GM23338 (cell line): ENCODE measurements around the gene CYBA. TPM values are rescaled to one million over a fixed set of nuclear protein-coding genes. Genes with fewer than 3 reads are reported as not detected.

Experiments
- ATAC-seq: fragments of 200-7000 bp; cut with Tn5 transposase; 3 replicates; pipeline ENCODE4 v1.9.1; 2020
- DNase-seq: peaks from one replicate; pipeline ENCODE4 v3.0.0-alpha.2; 2015; ENCODE audit warnings: low spot score
- H2AFZ ChIP-seq: fragments of 200-600 bp; sonication (generic); 2 replicates; pipeline ENCODE4 v1.8.0; 2016; ENCODE audit warnings: antibody characterized with exemption, mild to moderate bottlenecking, moderate library complexity
- H3F3A ChIP-seq: fragments of 200-600 bp; sonication (generic); replicated peaks from 2 replicates; pipeline ENCODE4 v1.8.0; 2017; ENCODE audit warnings: antibody characterized with exemption, mixed run types, low read depth
- H3K27ac ChIP-seq: fragments of 200-600 bp; sonication (generic); 2 replicates; pipeline ENCODE4 v1.6.1; 2016; ENCODE audit warnings: low read depth
- H3K27me3 ChIP-seq: fragments of 200-600 bp; sonication (generic); 2 replicates; pipeline ENCODE4 v1.8.0; 2016; ENCODE audit warnings: mild to moderate bottlenecking, mixed run types, moderate library complexity; ENCODE audit not compliant: insufficient read depth
- H3K36me3 ChIP-seq: fragments of 200-600 bp; sonication (generic); 2 replicates; pipeline ENCODE4 v1.8.0; 2016; ENCODE audit warnings: mild to moderate bottlenecking; ENCODE audit not compliant: insufficient read depth
- H3K4me1 ChIP-seq: fragments of 200-600 bp; sonication (generic); 2 replicates; pipeline ENCODE4 v1.8.0; 2016; ENCODE audit warnings: mild to moderate bottlenecking, moderate library complexity; ENCODE audit not compliant: insufficient read depth
- H3K4me2 ChIP-seq: fragments of 200-600 bp; sonication (generic); 2 replicates; pipeline ENCODE4 v1.7.1; 2017; ENCODE audit warnings: mixed run types
- H3K4me3 ChIP-seq: fragments of 200-600 bp; sonication (generic); 2 replicates; pipeline ENCODE4 v1.6.1; 2016; ENCODE audit warnings: mixed run types
- H3K79me2 ChIP-seq: fragments of 200-600 bp; sonication (generic); replicated peaks from 2 replicates; pipeline ENCODE4 v1.8.0; 2017; ENCODE audit warnings: mild to moderate bottlenecking; ENCODE audit not compliant: insufficient read depth
- H3K9me2 ChIP-seq: fragments of 200-600 bp; sonication (generic); 2 replicates; pipeline ENCODE4 v1.8.0; 2017; ENCODE audit not compliant: insufficient read depth
- H4K20me1 ChIP-seq: fragments of 200-600 bp; sonication (generic); replicated peaks from 2 replicates; pipeline ENCODE4 v1.8.0; 2017; ENCODE audit warnings: mild to moderate bottlenecking; ENCODE audit not compliant: insufficient read depth
- H3K27ac Mint-ChIP-seq: 2 replicates; pipeline ENCODE4 v1.8.0; 2020; ENCODE audit warnings: inconsistent platforms, mild to moderate bottlenecking, moderate library complexity, mixed read lengths
- H3K27me3 Mint-ChIP-seq: 3 replicates; pipeline ENCODE4 v1.8.0; 2022; ENCODE audit warnings: low read depth, mild to moderate bottlenecking, moderate library complexity, mixed read lengths, inconsistent platforms; ENCODE audit not compliant: insufficient read depth, poor library complexity
- H3K36me3 Mint-ChIP-seq: 3 replicates; pipeline ENCODE4 v1.8.0; 2021; ENCODE audit warnings: low read depth, mild to moderate bottlenecking, inconsistent platforms, moderate library complexity, mixed read lengths
- H3K4me1 Mint-ChIP-seq: 3 replicates; pipeline ENCODE4 v1.8.0; 2020; ENCODE audit warnings: mild to moderate bottlenecking, inconsistent platforms, mixed read lengths
- H3K4me3 Mint-ChIP-seq: 3 replicates; pipeline ENCODE4 v1.8.0; 2021; ENCODE audit warnings: moderate library complexity, mild to moderate bottlenecking, inconsistent platforms, mixed read lengths
- H3K9me3 Mint-ChIP-seq: 3 replicates; pipeline ENCODE4 v1.8.0; 2020; ENCODE audit warnings: moderate library complexity, mild to moderate bottlenecking, inconsistent platforms, mixed read lengths
- CREB1 ChIP-seq: fragments of 250-450 bp; sonication (Bioruptor Pico); IDR thresholded peaks from 2 replicates; pipeline ENCODE4 v1.5.0; 2020; ENCODE audit warnings: low read depth, mild to moderate bottlenecking, moderate library complexity
- ETS1 ChIP-seq: IDR thresholded peaks from 2 replicates; pipeline ENCODE4 v1.6.1; 2016; ENCODE audit warnings: antibody characterized with exemption
- EZH2 ChIP-seq: fragments of 200-600 bp; sonication (generic); IDR thresholded peaks from one replicate; pipeline ENCODE4 v1.8.0; 2017; ENCODE audit warnings: antibody characterized with exemption, mild to moderate bottlenecking, low read depth; ENCODE audit not compliant: unreplicated experiment
- JUNB ChIP-seq: IDR thresholded peaks from one replicate; pipeline ENCODE4 v1.6.1; 2016; ENCODE audit warnings: antibody characterized with exemption; ENCODE audit not compliant: unreplicated experiment
- NANOG ChIP-seq: IDR thresholded peaks from 2 replicates; pipeline ENCODE4 v1.6.1; 2016; ENCODE audit warnings: antibody characterized with exemption, borderline replicate concordance
- POLR2AphosphoS5 ChIP-seq: IDR thresholded peaks from 2 replicates; pipeline ENCODE4 v1.6.1; 2016; ENCODE audit warnings: antibody characterized with exemption, low read depth
- ZNF114 ChIP-seq: fragments of 250-450 bp; sonication (Bioruptor Pico); IDR thresholded peaks from 2 replicates; pipeline ENCODE4 v1.5.0; 2020; ENCODE audit warnings: mild to moderate bottlenecking, moderate library complexity
- ZNF462 ChIP-seq: fragments of 250-450 bp; sonication (Bioruptor Pico); IDR thresholded peaks from 2 replicates; pipeline ENCODE4 v1.5.0; 2020; ENCODE audit warnings: mild to moderate bottlenecking, moderate library complexity
- polyA plus RNA-seq: library from polyadenylated mRNA; unstranded; fragments of >200 nt; fragmentation: Nextera tagmentation; extraction: Ambion mirVana; gene quantifications from 2 replicates; pipeline ENCODE4 v1.2.1, GENCODE V29; 2016
- total RNA-seq: library from RNA; depleted of rRNA; stranded (reverse); fragments of >200 nt; shearing (Covaris generic); gene quantifications from 2 replicates; pipeline ENCODE4 v1.2.3, GENCODE V29; 2014
- TF ChIP-seq, protein P1 (sequence below), 2 experiments: fragments of 200-600 bp in 1 of 2; sonication (generic) in 1 of 2; conservative IDR thresholded peaks; 2 replicates each; pipeline versions ENCODE4 v1.5.1 to v1.6.1; 2016 to 2017; ENCODE audit warnings: antibody characterized with exemption in 2 of 2, low read depth in 2 of 2, mild to moderate bottlenecking in 2 of 2, moderate library complexity in 1 of 2
- TF ChIP-seq, protein P2 (sequence below): IDR thresholded peaks from one replicate; pipeline ENCODE4 v1.6.1; 2018; ENCODE audit warnings: antibody characterized with exemption; ENCODE audit not compliant: unreplicated experiment

The CYBA gene
- total and polyA plus RNA-seq, 2 experiments from 2014 or later: 275 to 281 TPM

DNA sequence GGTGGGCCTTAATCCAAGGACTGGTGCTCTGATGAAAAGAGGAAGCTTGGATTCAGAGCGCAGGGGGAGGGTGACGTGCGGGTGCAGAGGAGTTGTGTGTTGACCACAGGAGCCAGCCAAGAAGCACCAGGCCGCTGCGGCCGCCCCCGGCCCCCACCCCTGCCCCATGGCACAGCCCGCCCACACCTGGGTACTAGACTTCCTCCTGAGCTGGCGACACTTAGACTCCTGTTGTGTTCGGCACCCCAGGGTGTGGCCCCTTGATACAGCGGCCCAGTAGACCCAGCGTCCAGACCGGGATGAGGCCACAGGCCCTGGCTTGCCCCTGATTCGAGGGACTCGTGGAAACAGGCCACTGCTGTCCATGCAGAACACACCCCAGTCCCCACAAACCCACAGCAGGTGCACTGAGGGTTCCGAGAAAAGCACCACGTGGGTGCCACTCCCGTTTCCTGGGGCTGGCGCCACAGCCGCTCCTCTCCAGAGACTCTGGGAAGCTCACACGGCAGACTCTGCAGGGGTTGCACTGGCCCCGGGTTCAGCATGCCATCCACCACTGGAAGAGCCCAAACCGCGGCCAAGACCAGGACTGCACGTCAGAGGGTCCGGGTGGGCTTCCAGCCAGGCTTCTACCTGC lies 41.2 kb upstream of the CYBA start (continued):
- TF ChIP-seq ETS1: no peak
- no peak for TF ChIP-seq EZH2
- no peak for TF ChIP-seq ZNF114 (CRISPR knock-in tag)
- no peak for TF ChIP-seq POLR2AphosphoS5
- TF ChIP-seq, protein P1, sequence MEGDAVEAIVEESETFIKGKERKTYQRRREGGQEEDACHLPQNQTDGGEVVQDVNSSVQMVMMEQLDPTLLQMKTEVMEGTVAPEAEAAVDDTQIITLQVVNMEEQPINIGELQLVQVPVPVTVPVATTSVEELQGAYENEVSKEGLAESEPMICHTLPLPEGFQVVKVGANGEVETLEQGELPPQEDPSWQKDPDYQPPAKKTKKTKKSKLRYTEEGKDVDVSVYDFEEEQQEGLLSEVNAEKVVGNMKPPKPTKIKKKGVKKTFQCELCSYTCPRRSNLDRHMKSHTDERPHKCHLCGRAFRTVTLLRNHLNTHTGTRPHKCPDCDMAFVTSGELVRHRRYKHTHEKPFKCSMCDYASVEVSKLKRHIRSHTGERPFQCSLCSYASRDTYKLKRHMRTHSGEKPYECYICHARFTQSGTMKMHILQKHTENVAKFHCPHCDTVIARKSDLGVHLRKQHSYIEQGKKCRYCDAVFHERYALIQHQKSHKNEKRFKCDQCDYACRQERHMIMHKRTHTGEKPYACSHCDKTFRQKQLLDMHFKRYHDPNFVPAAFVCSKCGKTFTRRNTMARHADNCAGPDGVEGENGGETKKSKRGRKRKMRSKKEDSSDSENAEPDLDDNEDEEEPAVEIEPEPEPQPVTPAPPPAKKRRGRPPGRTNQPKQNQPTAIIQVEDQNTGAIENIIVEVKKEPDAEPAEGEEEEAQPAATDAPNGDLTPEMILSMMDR (conservative IDR thresholded peaks at IDR 0.05; ENCODE audit: low read depth in 2 of 2): no peak
- no peak for TF ChIP-seq CREB1 (CRISPR knock-in tag)

- Histone ChIP-seq H3K4me3 (no peak overlapping the region), H3F3A (0 out of 2 replicates have a peak, but pooled peaks cover 6% of the 10 kb centered on the region), H3K27me3 (peaks cover 10% of the 10 kb centered on the region), H3K9me2 (no peaks in the 10 kb centered on the region), H4K20me1 (no peaks in the 10 kb centered on the region), H3K4me2 (no peak overlapping the region), H3K4me1 (no peaks in the 10 kb centered on the region), H3K36me3 (no peaks in the 10 kb centered on the region), H3K27ac (no peak overlapping the region), H2AFZ (no peak overlapping the region), H3K79me2 (no peaks in the 10 kb centered on the region)
- Mint-ChIP-seq H3K9me3 (no peaks in the 10 kb centered on the region), H3K36me3 (no peaks in the 10 kb centered on the region), H3K4me3 (no peak overlapping the region), H3K4me1 (peaks cover 9% of the 10 kb centered on the region), H3K27ac (no peak overlapping the region; the same call in 1 of the 2 replicates), H3K27me3 (peaks cover 23% of the 10 kb centered on the region)
- ATAC-seq (no peak), DNase-seq (no peak)
- TF ChIP-seq JUNB (no peak), ZNF114 (CRISPR knock-in tag) (no peak), ZNF462 (CRISPR knock-in tag) (no peak), EZH2 (no peak), NANOG (no peak), CREB1 (CRISPR knock-in tag) (no peak)
- TF ChIP-seq, protein P2, sequence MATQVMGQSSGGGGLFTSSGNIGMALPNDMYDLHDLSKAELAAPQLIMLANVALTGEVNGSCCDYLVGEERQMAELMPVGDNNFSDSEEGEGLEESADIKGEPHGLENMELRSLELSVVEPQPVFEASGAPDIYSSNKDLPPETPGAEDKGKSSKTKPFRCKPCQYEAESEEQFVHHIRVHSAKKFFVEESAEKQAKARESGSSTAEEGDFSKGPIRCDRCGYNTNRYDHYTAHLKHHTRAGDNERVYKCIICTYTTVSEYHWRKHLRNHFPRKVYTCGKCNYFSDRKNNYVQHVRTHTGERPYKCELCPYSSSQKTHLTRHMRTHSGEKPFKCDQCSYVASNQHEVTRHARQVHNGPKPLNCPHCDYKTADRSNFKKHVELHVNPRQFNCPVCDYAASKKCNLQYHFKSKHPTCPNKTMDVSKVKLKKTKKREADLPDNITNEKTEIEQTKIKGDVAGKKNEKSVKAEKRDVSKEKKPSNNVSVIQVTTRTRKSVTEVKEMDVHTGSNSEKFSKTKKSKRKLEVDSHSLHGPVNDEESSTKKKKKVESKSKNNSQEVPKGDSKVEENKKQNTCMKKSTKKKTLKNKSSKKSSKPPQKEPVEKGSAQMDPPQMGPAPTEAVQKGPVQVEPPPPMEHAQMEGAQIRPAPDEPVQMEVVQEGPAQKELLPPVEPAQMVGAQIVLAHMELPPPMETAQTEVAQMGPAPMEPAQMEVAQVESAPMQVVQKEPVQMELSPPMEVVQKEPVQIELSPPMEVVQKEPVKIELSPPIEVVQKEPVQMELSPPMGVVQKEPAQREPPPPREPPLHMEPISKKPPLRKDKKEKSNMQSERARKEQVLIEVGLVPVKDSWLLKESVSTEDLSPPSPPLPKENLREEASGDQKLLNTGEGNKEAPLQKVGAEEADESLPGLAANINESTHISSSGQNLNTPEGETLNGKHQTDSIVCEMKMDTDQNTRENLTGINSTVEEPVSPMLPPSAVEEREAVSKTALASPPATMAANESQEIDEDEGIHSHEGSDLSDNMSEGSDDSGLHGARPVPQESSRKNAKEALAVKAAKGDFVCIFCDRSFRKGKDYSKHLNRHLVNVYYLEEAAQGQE: no peak
Measured at GRCh38 chr16:88691129-88691813, 40.4 kb upstream of the CYBA start.
